ENCODE measurements around the gene ELOA2. TPM values are rescaled to one million over a fixed set of nuclear protein-coding genes. Genes with fewer than 3 reads are reported as not detected.

ELOA2 gene, protein sequence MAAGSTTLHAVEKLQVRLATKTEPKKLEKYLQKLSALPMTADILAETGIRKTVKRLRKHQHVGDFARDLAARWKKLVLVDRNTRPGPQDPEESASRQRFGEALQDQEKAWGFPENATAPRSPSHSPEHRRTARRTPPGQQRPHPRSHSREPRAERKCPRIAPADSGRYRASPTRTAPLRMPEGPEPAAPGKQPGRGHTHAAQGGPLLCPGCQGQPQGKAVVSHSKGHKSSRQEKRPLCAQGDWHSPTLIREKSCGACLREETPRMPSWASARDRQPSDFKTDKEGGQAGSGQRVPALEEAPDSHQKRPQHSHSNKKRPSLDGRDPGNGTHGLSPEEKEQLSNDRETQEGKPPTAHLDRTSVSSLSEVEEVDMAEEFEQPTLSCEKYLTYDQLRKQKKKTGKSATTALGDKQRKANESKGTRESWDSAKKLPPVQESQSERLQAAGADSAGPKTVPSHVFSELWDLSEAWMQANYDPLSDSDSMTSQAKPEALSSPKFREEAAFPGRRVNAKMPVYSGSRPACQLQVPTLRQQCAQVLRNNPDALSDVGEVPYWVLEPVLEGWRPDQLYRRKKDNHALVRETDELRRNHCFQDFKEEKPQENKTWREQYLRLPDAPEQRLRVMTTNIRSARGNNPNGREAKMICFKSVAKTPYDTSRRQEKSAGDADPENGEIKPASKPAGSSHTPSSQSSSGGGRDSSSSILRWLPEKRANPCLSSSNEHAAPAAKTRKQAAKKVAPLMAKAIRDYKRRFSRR
- total RNA-seq: not detected
- polyA plus RNA-seq: under 1 TPM in 1 of 3 donors, not detected in 2; 0.15 TPM
- long read RNA-seq, donor 1: 0 reads
- long read RNA-seq, donor 2: 0 reads
- long read RNA-seq, donor 3: 0 reads
- long read RNA-seq, donor 4: 0 reads
- long read RNA-seq, donor 5: 0 reads
- long read RNA-seq, donor 6: 0 reads
- long read RNA-seq, donor 7: 0 reads
- long read RNA-seq, donor 8: 0 reads
- long read RNA-seq, donor 9: 0 reads
- long read RNA-seq, donor 10: 0 reads

DNA sequence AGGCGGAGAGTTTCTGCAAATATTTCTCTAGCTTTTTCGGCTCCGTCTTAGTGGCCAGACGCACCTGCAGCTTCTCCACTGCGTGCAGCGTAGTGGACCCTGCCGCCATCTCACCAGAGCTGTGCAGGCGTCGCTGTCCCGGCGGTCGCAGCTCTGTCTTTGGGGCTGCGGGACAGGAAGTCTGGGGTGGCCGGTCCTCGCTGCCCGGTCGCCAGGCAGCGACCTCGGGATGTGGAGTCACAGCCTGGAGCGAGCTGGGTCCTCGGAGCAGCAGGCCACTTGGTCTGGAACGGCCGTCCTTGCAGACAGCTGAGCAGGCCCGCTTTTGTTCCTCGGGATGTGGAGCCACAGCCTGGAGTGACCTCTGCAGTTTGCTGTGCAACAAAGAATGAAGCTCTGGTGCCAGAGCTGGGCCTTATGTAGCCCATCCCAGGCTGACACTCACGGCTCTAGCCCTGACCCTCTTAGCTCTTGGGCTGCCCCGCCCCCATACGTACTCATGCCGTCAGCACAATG, at the start of gene ELOA2:
Gene ELOA2, minus strand, starts transcription at position 466 of the 516 bp plus-strand sequence. Its CDS starts 357 bp downstream, at position 109.
- H3K27me3 ChIP-seq: no peaks in the 10 kb centered on the region
- TF ChIP-seq, protein P1, sequence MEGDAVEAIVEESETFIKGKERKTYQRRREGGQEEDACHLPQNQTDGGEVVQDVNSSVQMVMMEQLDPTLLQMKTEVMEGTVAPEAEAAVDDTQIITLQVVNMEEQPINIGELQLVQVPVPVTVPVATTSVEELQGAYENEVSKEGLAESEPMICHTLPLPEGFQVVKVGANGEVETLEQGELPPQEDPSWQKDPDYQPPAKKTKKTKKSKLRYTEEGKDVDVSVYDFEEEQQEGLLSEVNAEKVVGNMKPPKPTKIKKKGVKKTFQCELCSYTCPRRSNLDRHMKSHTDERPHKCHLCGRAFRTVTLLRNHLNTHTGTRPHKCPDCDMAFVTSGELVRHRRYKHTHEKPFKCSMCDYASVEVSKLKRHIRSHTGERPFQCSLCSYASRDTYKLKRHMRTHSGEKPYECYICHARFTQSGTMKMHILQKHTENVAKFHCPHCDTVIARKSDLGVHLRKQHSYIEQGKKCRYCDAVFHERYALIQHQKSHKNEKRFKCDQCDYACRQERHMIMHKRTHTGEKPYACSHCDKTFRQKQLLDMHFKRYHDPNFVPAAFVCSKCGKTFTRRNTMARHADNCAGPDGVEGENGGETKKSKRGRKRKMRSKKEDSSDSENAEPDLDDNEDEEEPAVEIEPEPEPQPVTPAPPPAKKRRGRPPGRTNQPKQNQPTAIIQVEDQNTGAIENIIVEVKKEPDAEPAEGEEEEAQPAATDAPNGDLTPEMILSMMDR (IDR thresholded peaks at IDR 0.05): no peak
- TF ChIP-seq POLR2AphosphoS5 (IDR thresholded peaks at IDR 0.05) (no peak), POLR2A (IDR thresholded peaks at IDR 0.05) (no peak), EP300 (IDR thresholded peaks at IDR 0.05) (no peak)
- intact Hi-C loops (cut with DNase I; ENCODE audit: low total_unique reads): no loop called here

DNA sequence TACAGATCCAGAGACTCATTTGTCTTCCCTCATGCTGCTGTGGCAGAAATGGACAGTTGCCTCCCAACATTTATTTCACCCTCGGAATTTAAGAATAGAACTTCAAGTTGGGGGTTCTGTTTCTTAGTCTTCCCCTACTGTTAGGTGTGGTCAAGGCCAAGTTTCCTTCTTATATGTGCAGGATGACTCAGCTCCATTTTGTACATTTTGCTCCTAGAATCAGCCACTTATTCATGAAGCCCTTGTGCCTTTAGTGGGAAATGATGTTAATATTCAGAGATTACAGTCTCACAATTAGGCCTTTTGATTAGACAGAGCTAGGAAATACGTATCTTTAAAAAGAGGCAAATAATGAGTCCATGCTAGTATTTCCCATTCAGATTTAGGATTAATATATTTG, 46.2 kb upstream of the ELOA2 start:
- no peak for DNase-seq
- no peak overlapping the region for H3K27ac ChIP-seq
- H3K27me3 ChIP-seq: no peaks in the 10 kb centered on the region
- H3K36me3 ChIP-seq: no peaks in the 10 kb centered on the region
- no peaks in the 10 kb centered on the region for H3K9me3 ChIP-seq
- intact Hi-C loops (cut with DNase I; ENCODE audit: low total_unique reads): no loop called here
- H3K4me3 ChIP-seq: no peak overlapping the region
- TF ChIP-seq POLR2AphosphoS5 (IDR thresholded peaks at IDR 0.05) (no peak), EP300 (IDR thresholded peaks at IDR 0.05) (no peak), POLR2A (IDR thresholded peaks at IDR 0.05) (no peak)
- TF ChIP-seq, protein P1 (IDR thresholded peaks at IDR 0.05): no peak
- no peaks in the 10 kb centered on the region for H3K4me1 ChIP-seq
- 83 to 89% (median 89%) methylated on average over 2 of the region's 2 CpGs for WGBS, 5 donors

More for the DNA sequence above, at the start of gene ELOA2:
- 90 to 96% (median 93%) methylated on average over 22 to 29 of the region's 29 CpGs for WGBS, 5 donors
- no peaks in the 10 kb centered on the region for H3K4me1 ChIP-seq
- peaks cover 0 to 9% (median 3%) of the 10 kb centered on the region in 4 donors for H3K9me3 ChIP-seq
- H3K4me3 ChIP-seq: no peak within 1 kb of the TSS
- H3K36me3 ChIP-seq: no peaks in the 10 kb centered on the region
- H3K27ac ChIP-seq: no peak within 1 kb of the TSS
- no peak for DNase-seq

DNA sequence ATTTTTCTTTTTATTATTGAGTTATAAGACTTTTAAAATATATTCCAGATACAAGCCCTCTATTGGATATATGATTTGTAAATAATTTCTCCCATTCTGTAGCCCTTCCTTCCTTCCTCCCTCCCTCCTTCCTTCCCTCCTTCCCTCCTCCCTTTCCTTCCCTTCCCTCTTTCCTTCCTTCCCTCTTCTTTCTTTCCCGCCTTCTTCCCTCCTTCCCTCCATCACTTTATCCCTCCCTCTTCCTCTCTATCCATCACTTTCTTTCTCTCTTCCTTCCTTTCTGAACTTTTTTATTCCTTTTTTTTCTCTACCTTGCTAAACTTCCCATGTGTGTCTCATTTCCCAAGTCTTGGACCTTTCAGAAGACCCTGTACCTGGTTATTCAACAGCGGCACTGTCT, 45.5 kb upstream of the ELOA2 start:
- 95 to 98% (median 96%) methylated on average over 2 of the region's 2 CpGs for WGBS, 5 donors
- H3K4me1 ChIP-seq: no peaks in the 10 kb centered on the region
- H3K36me3 ChIP-seq: no peaks in the 10 kb centered on the region
- no peak overlapping the region for H3K4me3 ChIP-seq
- no peak overlapping the region for H3K27ac ChIP-seq
- no peak for DNase-seq
- intact Hi-C loops (cut with DNase I; ENCODE audit: low total_unique reads): no loop called here
- no peaks in the 10 kb centered on the region for H3K27me3 ChIP-seq
- TF ChIP-seq, protein P1 (IDR thresholded peaks at IDR 0.05): no peak
- TF ChIP-seq POLR2AphosphoS5 (IDR thresholded peaks at IDR 0.05) (no peak), EP300 (IDR thresholded peaks at IDR 0.05) (no peak), POLR2A (IDR thresholded peaks at IDR 0.05) (no peak)
- H3K9me3 ChIP-seq: no peaks in the 10 kb centered on the region

DNA sequence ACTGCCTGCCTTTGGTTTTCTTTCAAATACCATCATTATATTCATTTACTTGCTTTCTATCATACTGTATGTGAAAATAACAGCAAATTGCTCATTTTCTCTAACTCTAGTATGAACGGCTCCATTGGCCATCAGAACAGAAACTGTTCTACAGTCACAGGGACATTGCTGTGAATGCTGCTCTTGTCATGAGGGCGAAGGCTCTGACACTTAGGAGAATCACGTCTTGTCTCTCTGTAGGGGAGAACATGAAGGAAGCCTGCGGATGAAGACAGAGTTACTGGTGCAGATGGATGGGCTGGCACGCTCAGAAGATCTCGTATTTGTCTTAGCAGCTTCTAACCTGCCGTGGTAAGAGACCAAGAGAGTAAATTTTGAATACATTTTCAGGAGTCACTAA, 41.7 kb upstream of the ELOA2 start:
- Histone ChIP-seq H3K36me3 (no peaks in the 10 kb centered on the region), H3K9me3 (no peaks in the 10 kb centered on the region), H3K4me1 (no peaks in the 10 kb centered on the region), H3K27me3 (no peaks in the 10 kb centered on the region), H3K27ac (no peak overlapping the region), H3K4me3 (no peak overlapping the region)
- intact Hi-C loops (cut with DNase I; ENCODE audit: low total_unique reads): no loop called here
- WGBS, 5 donors: 72 to 84% (median 81%) methylated on average over 7 of the region's 7 CpGs
- TF ChIP-seq POLR2A (IDR thresholded peaks at IDR 0.05) (no peak), POLR2AphosphoS5 (IDR thresholded peaks at IDR 0.05) (no peak), EP300 (IDR thresholded peaks at IDR 0.05) (no peak)
- TF ChIP-seq, protein P1 (IDR thresholded peaks at IDR 0.05): no peak
- no peak for DNase-seq

All from stomach (tissue), 19 donors.